ENCODE data around the gene POP7. TPM values are rescaled to one million over a fixed set of nuclear protein-coding genes. Genes with fewer than 3 reads are reported as not detected.
"Not testable (repeated sequence)": the region's sequence is repeated elsewhere in the genome, so short reads cannot be mapped to it uniquely, and the experiment has no call there.

Gene POP7
- total RNA-seq, result 31.6 TPM
- polyA plus RNA-seq (ENCODE audit: insufficient read depth in 1 of 8, insufficient read length in 8 of 8, low replicate concordance in 1 of 8), result 10 to 100 TPM; 23.5 to 28.1 (median 25.1) TPM
- long read RNA-seq, donor 1, transcript POP7-201 (2 exons, 927 nt), result major isoform, 7 of 7 reads
- long read RNA-seq, donor 1, partial matches to known transcripts, result 0 of 7 reads
- long read RNA-seq, donor 1, other reads (novel, unspliced or antisense), result 0 of 7 reads
- long read RNA-seq, donor 2, partial matches to known transcripts, result 0 of 4 reads
- long read RNA-seq, donor 2, other reads (novel, unspliced or antisense), result 0 of 4 reads
- long read RNA-seq, donor 3, transcript POP7-201 (2 exons, 927 nt), result major isoform, 10 of 10 reads
- long read RNA-seq, donor 3, partial matches to known transcripts, result 0 of 10 reads
- long read RNA-seq, donor 3, other reads (novel, unspliced or antisense), result 0 of 10 reads
- long read RNA-seq, donor 4, transcript POP7-201 (2 exons, 927 nt), result major isoform, 15 of 15 reads
- long read RNA-seq, donor 4, partial matches to known transcripts, result 0 of 15 reads
- long read RNA-seq, donor 4, other reads (novel, unspliced or antisense), result 0 of 15 reads
- long read RNA-seq, donor 5, transcript POP7-201 (2 exons, 927 nt), result major isoform, 40 of 45 reads
- long read RNA-seq, donor 5, partial matches to known transcripts, result 5 of 45 reads
- long read RNA-seq, donor 5, other reads (novel, unspliced or antisense), result 0 of 45 reads
- long read RNA-seq, donor 6, transcript POP7-201 (2 exons, 927 nt), result major isoform, 27 of 27 reads
- long read RNA-seq, donor 6, partial matches to known transcripts, result 0 of 27 reads
- long read RNA-seq, donor 6, other reads (novel, unspliced or antisense), result 0 of 27 reads
- long read RNA-seq, donor 7, transcript POP7-201 (2 exons, 927 nt), result major isoform, 25 of 25 reads
- long read RNA-seq, donor 7, partial matches to known transcripts, result 0 of 25 reads
- long read RNA-seq, donor 7, other reads (novel, unspliced or antisense), result 0 of 25 reads
- long read RNA-seq, donor 8, transcript POP7-201 (2 exons, 927 nt), result major isoform, 17 of 17 reads
- long read RNA-seq, donor 8, partial matches to known transcripts, result 0 of 17 reads
- long read RNA-seq, donor 8, other reads (novel, unspliced or antisense), result 0 of 17 reads
- long read RNA-seq, donor 9, transcript POP7-201 (2 exons, 927 nt), result major isoform, 14 of 14 reads
- long read RNA-seq, donor 9, partial matches to known transcripts, result 0 of 14 reads
- long read RNA-seq, donor 9, other reads (novel, unspliced or antisense), result 0 of 14 reads
- long read RNA-seq, donor 10, transcript POP7-201 (2 exons, 927 nt), result major isoform, 21 of 35 reads
- long read RNA-seq, donor 10, partial matches to known transcripts, result 14 of 35 reads
- long read RNA-seq, donor 10, other reads (novel, unspliced or antisense), result 0 of 35 reads
- long read RNA-seq, donor 11, transcript POP7-201 (2 exons, 927 nt), result major isoform, 19 of 24 reads
- long read RNA-seq, donor 11, partial matches to known transcripts, result 5 of 24 reads
- long read RNA-seq, donor 11, other reads (novel, unspliced or antisense), result 0 of 24 reads

GRCh38 chr7:100705753-100706671, at the start of gene POP7:
Gene POP7 (plus strand): TSS chr7:100706121. CDS start chr7:100706831, 710 bp downstream.
- H3K27me3 ChIP-seq (ENCODE audit: control insufficient read depth, insufficient read depth, low read length), result no peaks in the 10 kb centered on the region
- H3K9me3 ChIP-seq (replicated peaks; ENCODE audit: control insufficient read depth, low read depth, low read length), result no peaks in the 10 kb centered on the region
- peak within 1 kb of the TSS; percentile 97 for H3K4me3 ChIP-seq (ENCODE audit: low read length)
- peaks cover 7% of the 10 kb centered on the region for H3K36me3 ChIP-seq (ENCODE audit: control insufficient read depth, insufficient read depth, low read length)
- peak within 1 kb of the TSS; percentile 97 for H3K27ac ChIP-seq (ENCODE audit: low read length)
- under 1% methylated on average over 81 of the region's 86 CpGs for WGBS (ENCODE audit: insufficient coverage)
- peaks cover 16% of the 10 kb centered on the region for H3K4me1 ChIP-seq (ENCODE audit: control insufficient read depth, insufficient read depth, low read length)
- DNase-seq, result peak; percentile 99

DNA sequence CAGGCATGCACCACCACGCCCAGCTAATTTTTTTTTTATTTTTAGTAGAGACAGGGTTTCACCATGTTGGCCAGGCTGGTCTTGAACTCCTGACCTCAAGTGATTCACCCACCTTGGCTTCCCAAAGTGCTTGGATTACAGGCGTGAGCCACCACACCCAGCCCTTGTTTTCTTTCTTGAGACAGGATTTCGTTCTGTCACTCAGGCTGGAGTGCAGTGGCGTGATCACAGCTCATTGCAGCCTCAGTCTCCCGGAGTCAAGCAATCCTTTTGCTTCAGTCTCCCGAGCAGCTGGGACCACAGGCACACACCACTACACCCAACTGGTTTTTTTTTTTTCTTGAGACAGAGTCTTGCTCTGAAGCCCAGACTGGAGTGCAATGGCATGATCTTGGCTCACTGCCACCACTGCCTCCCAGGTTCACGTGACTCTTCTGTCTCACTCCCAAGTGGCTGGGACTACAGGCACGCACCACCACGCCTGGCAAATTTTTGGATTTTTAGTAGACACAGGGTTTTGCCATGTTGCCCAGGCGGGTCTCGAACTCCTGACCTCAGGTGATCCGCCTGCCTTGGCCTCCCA, 43.6 kb upstream of the POP7 start:
- DNase-seq; H3K9me3 ChIP-seq (replicated peaks; ENCODE audit: control insufficient read depth, low read depth, low read length); H3K4me1 ChIP-seq (ENCODE audit: control insufficient read depth, insufficient read depth, low read length); H3K27ac ChIP-seq (ENCODE audit: low read length); H3K36me3 ChIP-seq (ENCODE audit: control insufficient read depth, insufficient read depth, low read length); H3K4me3 ChIP-seq (ENCODE audit: low read length): not testable (repeated sequence)
- 82% methylated on average over 11 of the region's 12 CpGs for WGBS (ENCODE audit: insufficient coverage)
- peaks cover 18% of the 10 kb centered on the region for H3K27me3 ChIP-seq (ENCODE audit: control insufficient read depth, insufficient read depth, low read length)

DNA sequence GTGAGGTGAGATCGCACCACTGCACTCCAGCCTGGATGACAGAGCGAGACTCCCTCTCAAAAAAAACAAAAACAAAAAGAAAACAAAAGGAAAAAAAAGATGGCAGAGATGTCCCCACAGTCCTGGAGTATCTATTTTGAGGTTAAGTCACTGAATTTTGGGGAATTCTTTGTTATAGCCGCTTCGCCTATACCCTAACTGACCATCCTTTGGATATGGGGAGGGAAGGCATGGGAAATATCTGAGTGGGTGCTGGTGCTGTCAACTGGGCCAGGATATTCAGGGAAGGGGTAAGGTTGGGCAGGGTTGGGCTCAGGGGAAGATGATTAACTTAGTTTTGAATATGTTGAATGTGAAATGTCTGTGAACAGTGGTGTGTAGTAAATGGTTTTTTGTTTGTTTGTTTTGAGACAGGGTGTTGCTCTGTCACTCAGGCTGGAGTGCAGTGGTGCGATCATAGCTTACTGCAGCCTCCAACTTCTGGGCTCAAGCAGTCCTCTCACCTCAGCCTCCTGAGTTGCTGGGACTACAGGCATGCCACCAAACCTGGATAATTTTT, 40.7 kb upstream of the POP7 start:
- DNase-seq, result no peak
- no peak overlapping the region for H3K27ac ChIP-seq (ENCODE audit: low read length)
- WGBS (ENCODE audit: insufficient coverage), result 88% methylated on average over 2 of the region's 5 CpGs

GRCh38 chr7:100667331-100668068, 38.4 kb upstream of the POP7 start:
- no peaks in the 10 kb centered on the region for H3K36me3 ChIP-seq (ENCODE audit: control insufficient read depth, insufficient read depth, low read length)
- H3K9me3 ChIP-seq (replicated peaks; ENCODE audit: control insufficient read depth, low read depth, low read length), result no peaks in the 10 kb centered on the region
- DNase-seq, result no peak
- no peak overlapping the region for H3K4me3 ChIP-seq (ENCODE audit: low read length)
- WGBS (ENCODE audit: insufficient coverage), result 74% methylated on average over 15 of the region's 16 CpGs
- H3K27me3 ChIP-seq (ENCODE audit: control insufficient read depth, insufficient read depth, low read length), result peaks cover 7% of the 10 kb centered on the region
- H3K4me1 ChIP-seq (ENCODE audit: control insufficient read depth, insufficient read depth, low read length), result no peaks in the 10 kb centered on the region
- no peak overlapping the region for H3K27ac ChIP-seq (ENCODE audit: low read length)

More for the DNA sequence above, 40.7 kb upstream of the POP7 start:
- H3K36me3 ChIP-seq (ENCODE audit: control insufficient read depth, insufficient read depth, low read length), result no peaks in the 10 kb centered on the region
- no peaks in the 10 kb centered on the region for H3K9me3 ChIP-seq (replicated peaks; ENCODE audit: control insufficient read depth, low read depth, low read length)
- no peak overlapping the region for H3K4me3 ChIP-seq (ENCODE audit: low read length)
- H3K27me3 ChIP-seq (ENCODE audit: control insufficient read depth, insufficient read depth, low read length), result peaks cover 9% of the 10 kb centered on the region
- H3K4me1 ChIP-seq (ENCODE audit: control insufficient read depth, insufficient read depth, low read length), result no peaks in the 10 kb centered on the region

DNA sequence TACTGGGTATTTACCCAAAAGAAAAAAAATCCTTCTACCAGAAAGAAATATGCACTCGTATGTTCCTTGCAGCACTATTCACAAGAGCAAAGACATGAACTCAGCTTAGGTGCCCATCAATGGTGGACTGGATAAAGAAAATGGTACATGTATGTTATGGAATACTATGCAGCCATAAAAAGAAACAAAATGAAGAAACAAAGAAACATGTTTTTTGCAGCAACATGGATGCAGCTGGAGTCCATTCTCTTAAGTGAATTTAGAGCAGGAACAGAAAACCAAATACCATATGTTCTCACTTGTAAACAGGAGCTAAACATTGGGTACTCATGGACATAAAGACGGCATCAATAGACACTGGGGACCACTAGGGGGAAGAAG, 37.9 kb upstream of the POP7 start:
- no peak for DNase-seq
- Histone ChIP-seq H3K27ac (ENCODE audit: low read length) (no peak overlapping the region), H3K4me1 (ENCODE audit: control insufficient read depth, insufficient read depth, low read length) (peaks cover 2% of the 10 kb centered on the region), H3K36me3 (ENCODE audit: control insufficient read depth, insufficient read depth, low read length) (no peaks in the 10 kb centered on the region), H3K27me3 (ENCODE audit: control insufficient read depth, insufficient read depth, low read length) (peaks cover 7% of the 10 kb centered on the region), H3K9me3 (replicated peaks; ENCODE audit: control insufficient read depth, low read depth, low read length) (no peaks in the 10 kb centered on the region), H3K4me3 (ENCODE audit: low read length) (no peak overlapping the region)
- no CpG with 5 or more reads among the region's 2 CpGs for WGBS (ENCODE audit: insufficient coverage)

GRCh38 chr7:100669106-100669505, 36.8 kb upstream of the POP7 start:
- H3K27me3 ChIP-seq (ENCODE audit: control insufficient read depth, insufficient read depth, low read length); DNase-seq; H3K36me3 ChIP-seq (ENCODE audit: control insufficient read depth, insufficient read depth, low read length); H3K4me1 ChIP-seq (ENCODE audit: control insufficient read depth, insufficient read depth, low read length); H3K4me3 ChIP-seq (ENCODE audit: low read length); H3K9me3 ChIP-seq (replicated peaks; ENCODE audit: control insufficient read depth, low read depth, low read length); H3K27ac ChIP-seq (ENCODE audit: low read length): not testable (repeated sequence)
- 97% methylated on average over 7 of the region's 12 CpGs for WGBS (ENCODE audit: insufficient coverage)

DNA sequence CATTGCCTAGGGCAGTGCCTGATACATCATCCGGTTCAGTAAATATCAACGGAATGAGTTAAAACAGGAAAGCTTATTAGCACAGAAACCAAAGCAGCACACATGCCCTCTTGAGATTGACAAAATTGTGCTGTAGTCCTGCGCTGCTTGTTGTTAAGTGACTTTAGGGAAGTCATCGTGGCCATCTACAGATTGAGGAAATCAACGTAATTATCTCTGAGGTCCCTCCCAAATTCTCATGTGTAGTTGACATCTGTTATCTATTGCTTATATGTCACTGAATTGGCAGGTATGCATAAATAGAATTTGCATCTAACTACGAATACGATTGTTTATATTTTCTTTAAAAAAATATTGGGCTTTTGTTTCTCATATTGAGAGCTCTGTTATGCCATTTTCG, 35.8 kb upstream of the POP7 start:
- WGBS (ENCODE audit: insufficient coverage), result no CpG with 5 or more reads among the region's 8 CpGs

More for the DNA sequence above, 35.8 kb upstream of the POP7 start:
- Histone ChIP-seq H3K4me3 (ENCODE audit: low read length) (no peak overlapping the region), H3K4me1 (ENCODE audit: control insufficient read depth, insufficient read depth, low read length) (peaks cover 6% of the 10 kb centered on the region), H3K36me3 (ENCODE audit: control insufficient read depth, insufficient read depth, low read length) (no peaks in the 10 kb centered on the region), H3K9me3 (replicated peaks; ENCODE audit: control insufficient read depth, low read depth, low read length) (no peaks in the 10 kb centered on the region), H3K27me3 (ENCODE audit: control insufficient read depth, insufficient read depth, low read length) (peaks cover 7% of the 10 kb centered on the region), H3K27ac (ENCODE audit: low read length) (no peak overlapping the region)
- no peak for DNase-seq

All from muscle of leg (tissue), 16 donors.